Measurements from ENCODE around the gene MAPK13.

Gene MAPK13

GRCh38 chr6:36160147-36160760, 29.9 kb downstream of the MAPK13 start:
- DNase-seq, result no peak

DNA sequence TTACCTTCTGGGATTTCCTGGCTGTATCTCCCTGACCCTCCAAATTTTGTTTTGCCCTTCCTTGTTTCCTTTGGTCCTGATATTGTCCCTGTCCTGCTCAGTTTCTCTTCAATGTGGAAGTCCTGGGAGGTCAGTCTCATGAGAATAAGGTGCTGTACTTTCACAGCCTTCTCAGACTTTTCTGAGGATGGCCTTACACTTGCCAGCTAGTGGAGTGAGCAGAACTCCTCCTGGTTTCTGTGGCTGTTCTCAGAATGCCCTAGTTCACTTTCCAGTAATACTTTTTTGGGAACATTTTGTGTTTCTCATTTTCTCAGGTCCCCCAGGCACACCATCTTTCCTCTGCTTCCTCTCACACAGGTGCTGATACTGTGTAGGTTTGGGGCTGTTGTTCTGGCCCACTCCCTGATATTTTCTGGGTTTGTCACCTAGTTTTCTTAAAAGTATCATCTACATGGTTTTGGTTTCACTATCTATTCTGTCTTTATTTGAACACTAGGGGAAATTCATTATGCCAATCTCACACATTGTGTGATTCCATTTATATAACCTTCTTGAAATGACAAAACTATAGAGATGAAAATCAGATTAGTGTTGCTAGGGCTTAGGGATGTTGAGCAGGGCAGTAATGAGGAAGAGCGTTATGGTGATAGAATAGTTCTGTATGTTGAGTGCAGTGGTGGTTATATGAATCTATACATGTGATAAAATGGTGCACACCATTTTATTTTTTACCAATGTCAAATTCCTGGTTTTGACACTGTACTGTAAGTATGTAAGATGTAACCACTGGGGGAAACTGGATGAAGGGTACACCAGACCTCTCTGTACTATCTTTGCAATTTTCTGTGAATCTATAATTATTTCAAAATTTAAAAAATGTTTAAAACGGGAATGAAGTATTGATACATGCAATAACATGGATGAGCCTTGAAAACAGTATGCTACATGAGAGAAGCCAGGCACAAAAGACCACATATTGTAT, 39.0 kb downstream of the MAPK13 start:
- DNase-seq, result no peak

GRCh38 chr6:36170704-36171103, 40.4 kb downstream of the MAPK13 start:
- DNase-seq, result no peak

DNA sequence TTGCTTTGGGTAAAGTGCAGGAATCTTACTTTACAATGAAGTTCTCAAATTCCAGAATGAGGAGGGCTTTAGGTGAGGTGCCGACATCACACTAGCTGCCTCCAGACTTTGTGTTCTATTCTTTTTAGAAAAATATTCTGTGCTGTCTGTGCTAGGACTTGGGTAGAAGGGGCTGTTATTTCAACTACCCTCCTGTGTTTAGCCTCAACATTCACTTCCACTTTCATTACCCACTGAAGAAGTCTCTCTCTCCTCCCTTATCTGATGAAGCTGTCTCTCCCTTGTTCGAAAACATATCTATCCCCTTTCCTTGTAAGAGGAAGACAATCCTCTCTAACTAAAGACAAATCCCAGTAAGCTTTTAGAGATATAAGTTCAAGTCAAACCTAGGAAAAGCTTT, 41.3 kb downstream of the MAPK13 start:
- no peak for DNase-seq

GRCh38 chr6:36177166-36177565, 46.9 kb downstream of the MAPK13 start:
- no peak for DNase-seq

DNA sequence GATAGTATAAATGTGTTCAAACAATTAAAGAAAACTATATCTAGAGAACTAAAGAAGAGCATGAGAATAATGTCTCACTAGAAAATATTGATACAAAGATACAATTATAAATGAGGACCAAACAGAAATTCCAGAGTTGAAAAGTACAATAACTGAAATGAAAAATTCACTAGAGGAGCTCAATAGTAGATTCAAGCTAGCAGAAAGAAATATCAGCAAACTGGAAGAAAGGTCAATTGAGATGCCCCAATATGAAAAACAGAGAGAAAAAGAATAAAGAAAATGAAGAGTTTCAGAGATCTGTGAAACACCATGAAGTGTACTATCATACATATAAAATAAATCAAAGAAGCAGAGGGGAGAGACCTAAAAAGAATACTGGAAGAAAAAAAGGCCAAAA, 48.2 kb downstream of the MAPK13 start:
- DNase-seq, result no peak

GRCh38 chr6:36180126-36180525, 49.8 kb downstream of the MAPK13 start:
- DNase-seq, result no peak

- no peak for DNase-seq
Measured at GRCh38 chr6:36184311-36184710, 54.0 kb downstream of the MAPK13 start.

DNA sequence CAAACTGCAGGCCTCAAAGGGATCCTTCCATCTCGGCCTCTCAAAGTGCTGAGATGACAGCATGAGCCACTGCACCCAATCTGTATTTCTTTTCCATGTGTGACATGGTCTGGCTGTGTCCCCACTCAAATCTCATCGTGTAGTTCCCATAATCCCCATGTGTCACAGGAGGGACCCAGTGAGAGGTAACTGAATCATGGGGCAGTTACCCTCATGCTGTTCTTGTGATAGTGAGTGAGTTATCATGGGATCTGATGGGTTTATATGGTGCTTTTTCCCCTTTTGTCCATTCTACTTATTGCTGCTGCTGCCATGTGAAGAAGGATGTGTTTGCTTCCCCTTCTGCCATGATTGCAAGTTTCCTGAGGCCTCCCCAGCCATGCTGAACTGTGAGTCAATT, 55.9 kb downstream of the MAPK13 start:
- no peak for DNase-seq

- no peak for DNase-seq
Measured at GRCh38 chr6:36187446-36187845, 57.1 kb downstream of the MAPK13 start.
